Measurements from ENCODE around the gene KRABD2.
"Not testable (repeated sequence)": the region's sequence is repeated elsewhere in the genome, so short reads cannot be mapped to it uniquely, and the experiment has no call there.

The KRABD2 gene

DNA sequence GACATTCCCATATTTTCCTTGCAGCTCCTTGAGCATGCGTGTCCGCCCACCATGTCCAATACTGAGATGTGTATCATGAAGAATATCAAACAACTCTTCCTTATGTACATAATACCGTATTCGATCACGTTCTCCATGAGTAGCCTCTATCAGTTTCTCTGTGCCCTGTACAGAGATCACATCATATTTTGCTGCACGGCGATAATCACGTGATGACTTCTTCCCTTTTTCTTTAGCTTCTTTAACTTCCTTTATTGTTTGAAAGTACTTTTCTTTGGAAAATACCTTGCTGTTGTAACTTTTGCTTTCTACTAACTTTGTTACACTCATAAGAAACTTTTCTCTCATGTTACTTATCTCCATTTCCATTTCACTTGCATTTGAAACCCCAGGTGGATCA, 6.6 kb downstream of the KRABD2 start:
- intact Hi-C loops (cut with DNase I), result no loop called here
- DNase-seq (no peak), ATAC-seq (ENCODE audit: poor library complexity) (no peak)

DNA sequence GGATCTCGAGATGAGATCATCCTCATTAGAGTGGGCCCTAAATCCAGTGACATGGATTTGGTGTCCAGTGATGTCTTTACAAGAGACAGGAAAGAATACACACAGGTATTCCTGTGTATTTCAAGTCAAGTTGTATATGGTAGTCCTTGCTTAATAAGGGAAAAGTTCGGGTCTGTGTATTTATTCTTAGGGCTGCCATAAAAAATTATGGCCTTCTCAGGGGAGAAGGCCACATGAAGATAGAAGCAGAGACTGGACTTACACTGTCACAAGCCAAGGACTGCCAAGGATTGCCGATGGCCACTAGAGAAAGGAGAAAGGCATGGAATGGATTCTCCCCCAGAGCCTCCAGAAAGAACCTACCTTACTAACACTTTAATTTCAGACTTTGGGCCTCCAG, 8.3 kb downstream of the KRABD2 start:
- no peak for ATAC-seq (ENCODE audit: poor library complexity)
- intact Hi-C loops (cut with DNase I), result no loop called here
- DNase-seq, result no peak

DNA sequence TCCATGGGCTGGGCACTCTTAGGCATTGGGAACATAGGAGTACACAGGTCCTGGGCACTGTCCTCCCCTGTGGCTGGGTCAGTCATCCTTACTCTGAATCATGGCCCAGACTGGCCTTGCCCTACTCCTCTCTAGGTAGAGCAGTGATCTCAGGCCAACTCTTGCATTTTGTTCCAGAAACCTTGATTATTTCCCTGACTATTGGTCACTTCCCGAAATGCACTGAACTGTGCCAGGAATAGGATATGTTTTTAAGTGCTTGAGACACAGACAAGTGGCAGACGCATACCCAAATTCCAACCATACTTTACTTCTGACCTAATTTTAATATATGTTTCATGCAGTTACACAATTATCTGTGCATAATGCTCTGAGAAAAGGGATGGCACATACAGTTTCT, 10.3 kb downstream of the KRABD2 start:
- DNase-seq (no peak), ATAC-seq (ENCODE audit: poor library complexity) (peak; percentile 49)
- intact Hi-C loops (cut with DNase I), result no loop called here

DNA sequence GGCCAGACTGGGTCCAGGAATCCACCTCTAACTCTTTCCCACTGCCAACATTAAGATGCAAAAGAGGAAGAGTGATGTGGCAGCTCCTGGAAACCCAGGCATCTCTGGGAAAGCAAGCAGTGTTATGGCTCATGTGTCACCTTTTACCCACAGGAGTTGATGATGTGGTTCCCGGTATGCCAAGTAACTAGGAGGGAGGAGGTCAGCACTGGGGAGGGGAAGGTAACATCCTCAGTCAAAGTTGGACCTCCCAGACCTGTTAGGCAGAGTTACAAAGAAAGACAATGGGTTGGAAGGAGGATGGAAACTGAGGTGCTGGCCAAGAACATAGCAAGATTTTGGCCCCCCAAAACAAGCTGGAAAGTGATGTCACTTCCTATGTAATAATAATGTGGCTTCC, 11.4 kb downstream of the KRABD2 start:
- peak; percentile 40 for ATAC-seq (ENCODE audit: poor library complexity)
- intact Hi-C loops (cut with DNase I), result no loop called here
- DNase-seq, result no peak

DNA sequence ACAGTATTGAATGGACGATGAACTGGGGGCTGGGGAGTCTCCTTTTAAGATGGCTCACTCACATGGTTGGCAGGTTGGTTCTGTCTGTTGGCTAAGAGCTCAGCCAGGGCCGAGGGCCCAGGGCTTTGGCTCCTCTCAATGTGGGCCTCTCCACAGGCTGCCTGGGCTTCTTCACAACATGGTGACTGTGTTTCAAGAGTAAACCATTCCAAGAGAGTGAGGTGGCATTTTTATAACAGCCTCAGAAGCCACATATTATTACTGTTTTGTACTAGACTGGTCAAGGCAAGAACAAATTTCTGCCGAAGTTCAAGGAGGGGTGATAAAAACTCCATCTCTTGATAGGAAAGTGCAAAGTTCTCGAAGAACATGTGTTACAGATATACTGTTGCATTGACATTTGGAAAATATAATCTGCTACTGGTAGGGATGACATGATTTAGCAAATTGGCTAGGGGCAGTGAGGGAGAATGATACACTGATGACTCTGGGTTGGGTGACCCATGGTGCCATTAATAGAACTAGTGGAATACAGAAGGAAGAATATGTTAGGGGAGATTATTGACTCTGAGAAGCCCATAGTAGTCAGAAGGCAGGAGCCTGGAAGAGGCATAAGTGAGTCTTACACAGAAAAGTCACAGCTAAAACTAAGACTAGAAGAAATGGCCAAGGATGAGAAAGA, 13.7 kb downstream of the KRABD2 start:
- DNase-seq, result no peak
- intact Hi-C loops (cut with DNase I), result no loop called here
- ATAC-seq (ENCODE audit: poor library complexity), result no peak

DNA sequence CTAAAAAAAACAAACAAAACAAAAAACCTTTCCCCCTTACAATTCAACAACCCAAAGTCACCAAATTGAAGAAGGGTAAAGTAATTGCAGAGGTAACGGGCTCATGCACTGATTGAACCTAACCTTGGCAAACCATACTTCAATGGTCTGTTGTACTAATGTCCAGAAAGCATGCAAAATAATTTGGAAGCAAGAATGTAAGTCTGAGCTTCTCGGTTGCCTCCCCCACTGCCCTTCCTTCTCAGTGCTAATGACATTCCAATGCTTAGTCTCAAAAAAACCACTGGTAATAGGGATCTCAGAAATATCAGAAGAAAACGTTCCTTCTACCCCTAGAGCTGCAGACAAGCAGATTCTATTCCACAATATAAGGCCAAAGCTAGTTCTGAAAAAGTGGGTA, 15.8 kb downstream of the KRABD2 start:
- DNase-seq (no peak), ATAC-seq (ENCODE audit: poor library complexity) (no peak)
- intact Hi-C loops (cut with DNase I), result no loop called here

DNA sequence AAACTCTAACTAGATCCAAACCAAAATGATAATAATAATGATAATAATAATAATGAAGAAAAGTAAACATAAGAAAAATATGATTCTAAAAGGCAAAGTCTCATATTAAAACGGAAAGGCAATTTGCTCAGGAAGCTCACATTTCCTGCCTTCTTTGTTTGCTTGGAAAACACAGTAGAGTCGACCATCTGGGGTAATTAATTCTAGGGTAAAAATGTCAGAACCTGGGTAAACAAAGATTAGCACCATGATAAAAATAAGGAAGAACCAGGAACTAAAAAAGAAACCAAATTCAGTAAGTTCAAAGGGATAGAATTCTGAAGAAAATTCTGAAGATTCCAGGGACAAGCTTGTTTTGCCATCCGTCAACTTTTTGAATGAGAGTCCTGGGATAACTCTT, 16.2 kb downstream of the KRABD2 start:
- ATAC-seq (ENCODE audit: poor library complexity) (no peak), DNase-seq (no peak)
- intact Hi-C loops (cut with DNase I), result no loop called here

DNA sequence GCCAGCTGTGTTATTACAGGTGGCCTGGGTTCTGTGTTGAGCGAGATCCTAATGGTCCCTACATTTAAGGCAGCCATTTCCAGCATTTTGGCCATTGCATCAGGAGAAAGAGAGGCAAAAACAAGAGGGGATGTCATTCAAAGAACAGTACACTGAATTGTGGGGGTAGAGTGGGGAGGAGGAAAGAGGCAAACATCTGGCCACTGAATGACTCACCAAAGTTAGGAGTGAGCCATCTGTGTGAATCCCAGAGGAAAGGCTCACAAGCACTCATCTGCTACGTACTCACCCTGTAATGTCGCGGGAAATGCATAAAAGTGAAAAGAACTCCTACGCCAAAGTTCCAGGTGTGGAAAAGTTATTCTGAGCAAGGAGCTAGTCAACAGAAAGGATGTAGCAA, 16.7 kb downstream of the KRABD2 start:
- peak; percentile 72 for ATAC-seq (ENCODE audit: poor library complexity)
- intact Hi-C loops (cut with DNase I), result no loop called here
- no peak for DNase-seq

DNA sequence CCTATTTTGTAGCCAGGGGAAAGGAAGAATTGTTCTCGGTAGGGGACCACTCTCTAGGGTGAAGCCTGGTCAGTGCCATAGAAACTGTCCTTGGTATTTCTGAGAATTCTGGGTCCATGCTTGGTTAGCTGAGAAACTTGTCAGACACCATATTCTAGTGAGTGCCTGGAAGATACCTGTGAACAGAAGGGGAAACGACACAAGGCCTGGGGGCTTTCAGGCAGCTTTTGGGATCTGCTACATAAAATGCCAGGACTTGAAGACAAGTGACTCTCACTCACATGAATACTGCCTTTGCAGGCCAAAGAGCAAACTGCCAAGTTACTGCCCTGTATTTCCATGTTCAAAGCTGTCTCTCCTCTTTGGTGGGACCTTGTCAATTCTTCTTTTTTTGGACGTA, 18.6 kb downstream of the KRABD2 start:
- ATAC-seq (ENCODE audit: poor library complexity) (no peak), DNase-seq (no peak)
- intact Hi-C loops (cut with DNase I), result no loop called here

DNA sequence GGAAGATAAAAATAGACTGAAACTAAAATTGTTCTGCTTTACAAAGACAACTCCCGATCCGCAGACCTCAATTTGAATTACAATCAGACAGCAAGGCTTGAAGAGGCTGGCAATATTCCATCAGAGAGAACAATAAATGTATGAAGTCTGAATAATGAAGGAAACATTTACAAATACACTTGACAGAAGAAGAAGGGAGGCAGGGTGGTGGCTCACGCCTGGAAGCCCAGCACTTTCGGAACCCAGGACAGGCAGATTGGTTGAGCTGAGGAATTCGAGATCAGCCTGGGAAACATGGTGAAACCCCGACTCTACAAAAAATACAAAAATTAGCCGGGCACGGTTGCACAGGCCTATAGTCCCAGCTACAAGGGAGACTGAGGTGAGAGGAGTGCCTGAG, 22.3 kb downstream of the KRABD2 start:
- no peak for DNase-seq
- intact Hi-C loops (cut with DNase I), result no loop called here
- no peak for ATAC-seq (ENCODE audit: poor library complexity)

DNA sequence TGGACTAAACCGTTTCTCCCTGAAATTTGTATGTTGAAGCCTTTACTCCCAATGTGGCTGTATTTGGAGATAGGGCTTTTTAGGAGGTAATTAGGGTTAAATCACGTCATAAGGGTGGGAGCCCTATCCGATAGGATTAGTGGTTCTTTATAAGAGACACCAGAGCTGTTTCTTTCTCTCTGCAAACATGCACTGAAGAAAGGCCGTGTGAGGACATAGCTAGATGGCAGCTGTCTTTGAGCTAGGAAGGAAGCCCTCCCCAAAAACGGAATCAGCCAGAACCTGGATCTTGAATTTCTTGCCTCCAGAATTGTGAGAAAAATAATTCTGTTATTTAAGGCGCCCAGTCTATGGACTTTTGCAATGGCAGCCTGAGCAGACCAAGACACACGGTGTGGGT, 22.8 kb downstream of the KRABD2 start:
- intact Hi-C loops (cut with DNase I), result no loop called here
- no peak for ATAC-seq (ENCODE audit: poor library complexity)
- no peak for DNase-seq

DNA sequence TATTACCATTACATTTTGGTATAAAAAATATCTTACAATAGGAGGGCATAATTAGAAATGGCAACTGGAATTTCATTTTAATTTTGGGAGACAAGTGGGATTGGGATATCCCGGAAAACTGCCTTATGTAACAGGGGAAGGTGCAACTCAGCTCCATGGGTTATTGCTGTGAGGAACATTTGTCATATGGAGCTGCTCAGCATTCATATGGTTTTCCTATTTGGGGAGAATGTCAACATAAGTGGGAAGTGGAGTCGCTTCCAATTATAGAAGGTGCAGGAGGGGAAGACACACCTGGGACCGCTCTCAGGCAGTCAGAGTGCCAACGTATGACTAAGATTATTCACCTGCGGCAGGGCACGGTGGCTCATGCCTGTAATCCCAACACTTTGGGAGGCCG, 26.2 kb downstream of the KRABD2 start:
- ATAC-seq (ENCODE audit: poor library complexity), result no peak
- intact Hi-C loops (cut with DNase I), result no loop called here
- DNase-seq, result no peak

DNA sequence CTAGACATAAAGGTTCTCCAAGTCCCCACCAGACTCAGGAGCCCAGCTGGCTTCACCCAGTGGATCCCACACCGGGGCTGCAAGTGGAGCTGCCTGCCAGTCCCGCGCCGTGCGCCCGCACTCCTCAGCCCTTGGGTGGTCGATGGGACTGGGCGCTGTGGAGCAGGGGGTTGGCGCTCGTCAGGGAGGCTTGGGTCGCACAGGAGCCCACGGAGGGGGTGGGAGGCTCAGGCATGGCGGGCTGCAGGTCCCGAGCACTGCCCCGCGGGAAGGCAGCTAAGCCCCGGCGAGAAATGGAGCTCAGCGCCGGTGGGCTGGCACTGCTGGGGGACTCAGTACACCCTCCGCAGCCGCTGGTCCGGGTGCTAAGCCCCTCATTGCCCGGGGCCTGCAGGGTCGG, 29.5 kb downstream of the KRABD2 start:
- intact Hi-C loops (cut with DNase I); ATAC-seq (ENCODE audit: poor library complexity); DNase-seq: not testable (repeated sequence)

DNA sequence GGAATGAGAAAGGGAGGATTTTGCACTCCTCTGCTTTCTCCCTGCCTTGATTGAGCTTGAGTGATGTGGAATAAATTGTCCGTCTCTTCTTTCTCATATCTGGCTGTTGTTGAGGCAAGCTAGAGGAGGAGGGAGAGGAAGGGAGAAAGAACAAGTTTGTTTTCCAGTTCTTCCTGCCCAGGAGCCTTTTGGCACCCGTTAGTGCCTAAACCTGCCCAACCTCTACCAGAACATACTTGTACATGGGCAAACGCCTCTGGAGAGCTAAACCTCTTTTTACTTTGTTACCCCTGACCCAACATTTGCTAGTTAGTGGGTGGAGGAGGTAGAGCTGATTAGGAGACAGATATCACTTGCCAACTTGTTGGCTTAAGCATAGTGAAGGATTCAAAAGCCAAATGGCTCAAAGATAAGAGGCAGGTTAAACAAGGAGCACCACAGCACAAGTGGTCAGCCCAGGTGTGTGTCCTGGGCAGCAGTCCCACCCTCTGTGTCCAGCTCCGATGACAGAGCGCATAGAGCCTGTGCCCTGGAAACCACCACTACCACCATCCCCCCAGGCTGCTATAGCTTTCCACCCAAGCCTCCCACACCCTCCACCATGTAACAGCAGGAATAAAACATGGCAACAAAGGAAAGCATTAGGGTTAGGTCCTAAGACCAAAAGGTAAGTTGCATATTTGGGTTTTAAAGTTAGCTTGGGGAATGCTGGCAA, 30.4 kb downstream of the KRABD2 start:
- ATAC-seq (ENCODE audit: poor library complexity) (no peak), DNase-seq (no peak)
- intact Hi-C loops (cut with DNase I), result no loop called here

DNA sequence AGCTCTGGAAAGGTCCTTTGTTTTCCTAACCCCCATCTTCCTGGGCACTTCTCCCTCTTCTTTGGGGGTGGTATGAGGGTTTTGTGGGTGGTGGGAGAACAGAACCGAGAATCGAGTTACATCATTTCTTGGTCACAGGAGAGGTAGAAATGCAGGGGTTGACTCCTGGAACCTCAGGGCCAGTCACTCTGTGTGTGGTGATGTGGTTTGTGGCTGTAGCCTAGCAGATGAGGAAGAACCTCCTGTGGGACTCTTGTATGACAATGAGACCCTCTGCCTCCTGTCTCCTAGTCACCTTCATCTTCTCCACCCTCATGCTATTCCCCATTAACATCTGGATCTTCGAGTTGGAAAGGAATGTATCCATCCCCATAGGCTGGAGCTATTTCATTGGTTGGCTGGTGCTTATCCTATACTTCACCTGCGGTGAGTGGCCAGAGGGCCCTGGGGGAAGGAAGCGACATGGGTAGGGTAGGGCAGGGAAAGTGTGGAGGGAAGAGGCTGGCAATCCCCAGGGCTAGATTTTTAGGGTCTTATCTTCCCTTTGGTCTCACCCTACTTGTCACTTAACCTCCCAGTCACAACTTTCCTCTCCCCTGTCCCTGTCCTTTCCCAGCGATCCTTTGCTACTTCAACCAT, 31.3 kb downstream of the KRABD2 start:
- no peak for DNase-seq
- intact Hi-C loops (cut with DNase I), result no loop called here
- no peak for ATAC-seq (ENCODE audit: poor library complexity)

DNA sequence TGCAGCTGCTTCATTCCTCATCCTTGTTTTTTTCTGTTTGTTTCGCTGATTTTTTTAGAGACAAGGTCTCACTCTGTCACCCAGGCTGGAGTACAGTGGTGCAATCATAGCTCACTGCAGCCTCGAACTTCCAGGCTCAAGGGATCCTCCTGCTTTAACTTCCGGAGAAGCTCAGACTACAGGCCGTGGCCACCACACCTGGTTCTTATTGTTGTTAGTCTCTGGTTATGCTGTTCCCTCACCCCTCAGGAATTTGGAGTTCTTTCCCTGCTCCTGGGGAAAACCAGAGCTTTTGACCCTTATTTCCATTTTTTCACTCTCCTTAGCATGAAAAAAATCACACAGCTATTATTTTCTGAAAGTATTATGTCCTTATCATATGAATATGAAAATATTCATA, 35.0 kb downstream of the KRABD2 start:
- DNase-seq (no peak), ATAC-seq (ENCODE audit: poor library complexity) (no peak)
- intact Hi-C loops (cut with DNase I), result no loop called here

DNA sequence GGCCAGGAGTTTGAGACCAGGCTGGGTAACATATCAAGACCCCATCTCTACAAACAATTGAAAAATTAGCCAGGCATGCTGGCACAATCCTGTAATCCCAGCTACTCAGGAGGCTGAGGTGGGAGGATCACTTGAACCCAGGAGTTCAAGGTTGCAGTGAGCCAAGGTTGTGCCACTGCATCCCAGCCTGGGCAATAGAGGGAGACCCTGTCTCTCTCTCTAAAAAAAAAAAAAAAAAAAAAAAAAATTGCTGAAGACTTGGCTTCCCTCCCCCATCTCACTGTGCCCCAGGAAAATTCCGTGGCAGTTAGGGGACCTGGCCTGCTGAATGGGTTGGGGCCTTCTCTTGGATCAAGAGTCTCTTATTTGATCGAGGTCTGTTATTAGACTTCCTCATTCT, 37.0 kb downstream of the KRABD2 start, which contains the start of gene ODF4:
ODF4 (plus strand) TSS at position 301 of the 400 bp plus-strand sequence. CDS start 212 bp downstream, outside the sequence.
- ATAC-seq (ENCODE audit: poor library complexity) (no peak), DNase-seq (no peak)
- intact Hi-C loops (cut with DNase I), result no loop called here

DNA sequence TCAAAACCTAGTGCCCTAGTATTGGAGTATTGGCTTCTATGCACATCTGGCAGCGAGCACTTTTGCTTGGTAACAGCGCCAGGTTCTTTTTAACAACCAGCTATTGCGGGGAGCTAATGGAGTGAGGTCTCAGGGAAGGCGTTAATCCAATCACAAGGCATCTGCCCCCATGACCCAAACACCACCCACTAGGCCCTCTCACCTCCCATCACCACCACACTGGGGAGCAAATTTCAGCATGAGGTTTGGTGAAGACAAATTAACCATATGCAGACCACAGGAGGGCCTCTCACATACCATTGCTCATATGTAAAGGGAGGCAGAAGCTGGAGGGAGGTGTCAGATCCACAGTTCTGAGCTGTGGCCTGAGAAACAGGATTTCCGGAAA, 37.8 kb downstream of the KRABD2 start:
- no peak for ATAC-seq (ENCODE audit: poor library complexity)
- DNase-seq, result no peak
- intact Hi-C loops (cut with DNase I), result no loop called here

DNA sequence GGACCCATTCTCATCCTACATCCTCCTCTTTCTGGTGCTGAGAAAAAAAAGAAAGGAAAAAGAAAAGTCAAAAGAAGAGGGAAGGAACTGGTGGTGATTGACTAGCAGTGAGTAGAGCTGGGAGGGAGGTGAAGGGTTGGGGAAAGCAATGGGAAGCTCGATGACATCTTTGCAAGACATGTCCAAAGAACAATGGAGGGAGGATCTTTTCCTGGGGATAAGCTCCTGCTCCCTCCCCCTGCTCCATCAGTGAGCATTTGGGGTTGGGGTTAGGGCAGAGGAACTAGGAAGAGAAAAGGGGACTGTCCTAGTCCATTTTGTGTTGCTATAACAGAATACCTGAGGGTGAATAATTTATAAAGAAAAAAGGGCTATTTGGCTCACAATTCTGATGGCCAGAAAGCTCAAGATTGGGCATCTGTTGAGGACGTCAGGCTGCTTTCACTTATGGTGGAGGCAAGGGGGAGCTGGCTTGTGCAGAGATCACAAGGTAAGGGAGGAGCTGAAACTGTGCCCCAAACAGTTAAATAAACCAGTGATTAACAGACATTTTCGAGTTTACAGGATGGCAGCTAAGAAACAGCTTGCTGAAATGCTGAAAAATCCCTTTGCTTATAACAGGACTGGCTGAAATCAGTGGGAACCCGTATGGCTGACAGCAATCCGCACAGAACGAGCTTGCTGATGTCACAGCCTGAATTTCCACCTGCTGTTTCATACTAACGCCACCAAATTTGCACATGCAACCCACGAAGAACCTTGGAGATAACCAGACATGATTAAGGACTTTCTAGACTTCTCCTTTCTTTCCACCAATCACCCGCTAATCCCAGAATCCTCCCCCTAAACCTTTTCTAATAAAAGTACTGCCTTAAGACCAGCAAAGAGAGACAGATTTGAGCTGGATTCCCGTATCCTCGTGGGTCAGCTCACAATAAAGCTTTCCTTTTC, 38.4 kb downstream of the KRABD2 start:
- DNase-seq, result no peak
- intact Hi-C loops (cut with DNase I), result no loop called here

More for the DNA sequence above, 38.4 kb downstream of the KRABD2 start:
- ATAC-seq (ENCODE audit: poor library complexity), result no peak

All from Right ventricle myocardium superior (tissue), 1 donor.